Muscle layer of duodenum (tissue), 2 donors: ENCODE results near the gene CCL20.
"Not testable (repeated sequence)": the region's sequence is repeated elsewhere in the genome, so short reads cannot be mapped to it uniquely, and the experiment has no call there.

Experiments
- H3K27ac ChIP-seq: one replicate; pipeline ENCODE4 v1.7.0; 2013; ENCODE audit warnings: mild to moderate bottlenecking, low read length
- H3K27me3 ChIP-seq: one replicate; pipeline ENCODE4 v1.7.0; 2013; ENCODE audit warnings: low read depth, mild to moderate bottlenecking, control low read depth, low read length
- H3K36me3 ChIP-seq, 2 donors: one replicate each; pipeline ENCODE4 v1.7.0; 2013; ENCODE audit warnings: low read length in 2 of 2, control low read depth in 1 of 2, mild to moderate bottlenecking in 1 of 2; ENCODE audit not compliant: insufficient read depth in 2 of 2, control insufficient read depth in 1 of 2
- H3K4me1 ChIP-seq, 2 donors: one replicate each; pipeline ENCODE4 v1.7.0; 2013; ENCODE audit warnings: low read length in 2 of 2, mild to moderate bottlenecking in 2 of 2, control low read depth in 1 of 2, moderate library complexity in 1 of 2; ENCODE audit not compliant: insufficient read depth in 2 of 2, control insufficient read depth in 1 of 2
- H3K4me3 ChIP-seq, 2 donors: one replicate each; pipeline ENCODE4 v1.7.0; 2013; ENCODE audit warnings: low read length in 2 of 2, low read depth in 1 of 2, mild to moderate bottlenecking in 1 of 2
- H3K9me3 ChIP-seq, 2 donors: one replicate each; pipeline ENCODE4 v1.7.0; 2013; ENCODE audit warnings: low read length in 2 of 2, control low read depth in 1 of 2, mild to moderate bottlenecking in 1 of 2; ENCODE audit not compliant: control insufficient read depth in 1 of 2
- donor health status: healthy.

Gene CCL20

GRCh38 chr2:227782804-227783203 lies 30.8 kb upstream of the CCL20 start:
- Histone ChIP-seq H3K4me1 (no peaks in the 10 kb centered on the region), H3K27me3 (no peaks in the 10 kb centered on the region), H3K36me3 (no peaks in the 10 kb centered on the region), H3K4me3 (peak overlapping the region in 1 of 2 donors; percentile 7), H3K27ac (no peak overlapping the region), H3K9me3 (no peaks in the 10 kb centered on the region)

DNA sequence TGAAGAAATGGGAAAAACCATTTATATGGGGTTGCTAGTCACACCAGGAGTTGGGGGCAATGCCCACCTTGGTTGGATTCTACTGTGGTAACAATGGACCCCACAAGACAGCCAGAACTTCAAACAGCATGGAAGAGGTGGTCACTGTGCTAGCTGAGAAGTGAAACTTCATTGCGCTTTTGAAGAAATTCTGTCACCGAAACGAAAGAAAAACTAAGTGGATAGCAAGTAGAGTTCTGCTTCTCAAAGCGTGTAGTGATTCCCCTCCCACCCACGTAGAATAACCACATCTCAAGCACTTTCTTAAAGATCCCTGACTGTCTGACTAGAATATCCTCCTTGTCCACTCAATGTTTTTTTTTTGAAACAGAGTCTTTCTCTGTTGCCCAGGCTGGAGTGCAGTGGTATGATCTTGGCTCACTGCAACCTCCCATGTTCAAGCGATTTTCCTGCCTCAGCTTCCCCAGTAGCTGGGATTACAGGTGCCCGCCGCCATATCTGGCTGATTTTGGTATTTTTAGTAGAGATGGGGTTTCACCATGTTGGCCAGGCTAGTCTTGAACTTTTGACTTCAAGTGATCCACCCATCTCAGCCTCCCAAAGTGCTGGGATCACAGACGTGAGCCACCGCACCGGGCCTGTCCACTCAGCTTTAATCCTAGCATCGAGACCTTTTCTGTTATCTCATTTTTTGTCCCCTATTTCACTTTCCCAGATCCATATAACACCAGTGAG lies 30.1 kb upstream of the CCL20 start:
- H3K9me3 ChIP-seq = no peaks in the 10 kb centered on the region
- H3K4me3 ChIP-seq = peak overlapping the region in 1 of 2 donors; percentile 7
- H3K4me1 ChIP-seq = no peaks in the 10 kb centered on the region
- no peaks in the 10 kb centered on the region for H3K36me3 ChIP-seq
- no peaks in the 10 kb centered on the region for H3K27me3 ChIP-seq
- H3K27ac ChIP-seq = no peak overlapping the region

DNA sequence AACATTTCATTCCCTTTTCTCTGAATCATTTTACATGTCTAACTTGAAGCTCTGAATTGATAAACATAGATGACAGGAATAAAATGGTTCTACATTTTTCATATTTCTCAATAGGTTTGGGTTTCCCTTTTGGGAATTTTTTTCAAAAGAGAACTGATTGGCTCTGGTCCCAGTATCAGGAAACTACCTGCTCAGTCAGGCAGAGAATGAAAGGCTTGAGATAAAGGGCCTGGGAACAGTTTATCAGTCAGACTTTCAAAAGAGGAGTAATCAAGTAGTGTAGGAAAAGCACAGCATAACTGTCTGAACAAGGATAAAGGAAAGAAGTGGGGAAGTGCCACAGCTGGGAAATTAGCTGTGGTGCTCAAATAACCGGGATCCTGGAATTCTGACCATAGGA lies 28.3 kb upstream of the CCL20 start:
- H3K27me3 ChIP-seq = no peaks in the 10 kb centered on the region
- H3K4me1 ChIP-seq = no peaks in the 10 kb centered on the region
- H3K4me3 ChIP-seq = no peak overlapping the region
- no peaks in the 10 kb centered on the region for H3K9me3 ChIP-seq
- no peaks in the 10 kb centered on the region for H3K36me3 ChIP-seq
- no peak overlapping the region for H3K27ac ChIP-seq

- Histone ChIP-seq H3K9me3 (no peaks in the 10 kb centered on the region), H3K4me1 (no peaks in the 10 kb centered on the region), H3K36me3 (no peaks in the 10 kb centered on the region), H3K4me3 (no peak overlapping the region), H3K27ac (no peak overlapping the region), H3K27me3 (no peaks in the 10 kb centered on the region)
Observed at GRCh38 chr2:227788561-227789018, 25.1 kb upstream of the CCL20 start.

DNA sequence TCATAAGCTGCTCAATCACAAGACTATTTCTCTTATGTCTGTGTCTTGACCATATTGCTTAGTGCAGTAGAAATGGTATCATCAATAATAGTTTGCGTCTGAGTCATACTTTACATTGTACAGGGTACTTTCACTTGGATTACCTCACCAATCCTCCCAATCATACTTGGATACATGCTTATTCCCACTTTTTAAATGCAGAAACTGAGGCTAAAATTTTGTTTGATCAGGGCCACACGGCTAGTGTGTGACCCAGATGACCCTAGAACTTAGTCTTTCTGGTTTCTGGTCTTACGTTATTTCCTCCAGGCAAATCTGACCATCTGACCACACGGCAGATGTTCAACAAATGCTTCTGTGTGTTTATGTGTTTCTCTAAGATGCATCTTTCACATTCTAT lies 23.8 kb upstream of the CCL20 start:
- no peaks in the 10 kb centered on the region for H3K27me3 ChIP-seq
- no peak overlapping the region for H3K27ac ChIP-seq
- H3K4me1 ChIP-seq = no peaks in the 10 kb centered on the region
- H3K9me3 ChIP-seq = no peaks in the 10 kb centered on the region
- no peak overlapping the region for H3K4me3 ChIP-seq
- H3K36me3 ChIP-seq = no peaks in the 10 kb centered on the region

- Histone ChIP-seq H3K27me3 (no peaks in the 10 kb centered on the region), H3K4me1 (no peaks in the 10 kb centered on the region), H3K9me3 (no peaks in the 10 kb centered on the region), H3K27ac (no peak overlapping the region), H3K4me3 (no peak overlapping the region), H3K36me3 (no peaks in the 10 kb centered on the region)
Observed at GRCh38 chr2:227793148-227793712, 20.4 kb upstream of the CCL20 start.

DNA sequence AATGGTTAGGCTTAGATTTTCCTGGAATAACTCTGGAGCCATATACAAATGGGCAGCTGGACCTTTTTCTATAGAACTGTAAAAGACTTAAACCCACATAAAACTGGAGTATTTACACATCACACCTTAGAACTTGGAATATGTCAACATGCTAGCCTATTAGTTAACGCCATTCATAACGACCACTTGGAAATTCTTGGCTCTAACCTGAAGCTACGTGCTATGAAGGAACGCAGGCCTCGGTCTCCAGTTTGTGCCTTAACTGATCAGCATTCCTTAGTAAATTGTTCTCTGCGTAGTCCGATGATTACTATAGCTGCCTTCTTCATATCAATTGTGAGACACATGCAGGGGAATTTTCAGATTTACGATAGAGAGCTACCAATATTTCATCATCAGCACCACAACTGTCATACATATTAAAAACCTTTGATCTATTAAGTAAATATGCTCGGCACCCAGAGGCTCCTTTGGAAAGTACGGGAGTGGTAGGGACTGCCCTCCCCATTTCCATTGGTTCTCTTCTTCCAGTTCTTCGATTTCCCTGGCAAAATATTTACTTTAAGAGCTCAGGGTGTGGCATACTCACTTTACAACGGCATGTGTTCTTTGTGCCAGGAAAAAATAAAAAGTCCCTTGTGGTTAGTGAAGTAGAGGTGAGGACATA lies 17.5 kb upstream of the CCL20 start:
- Histone ChIP-seq H3K27ac (peak overlapping the region; percentile 42), H3K4me3 (no peak overlapping the region), H3K9me3 (no peaks in the 10 kb centered on the region), H3K36me3 (no peaks in the 10 kb centered on the region), H3K27me3 (no peaks in the 10 kb centered on the region), H3K4me1 (no peaks in the 10 kb centered on the region)

- H3K27me3 ChIP-seq, H3K27ac ChIP-seq, H3K4me3 ChIP-seq, H3K9me3 ChIP-seq, H3K4me1 ChIP-seq, H3K36me3 ChIP-seq: not testable (repeated sequence)
Observed at GRCh38 chr2:227796768-227797167, 16.9 kb upstream of the CCL20 start.

- Histone ChIP-seq H3K4me3 (no peak overlapping the region), H3K9me3 (no peaks in the 10 kb centered on the region), H3K27ac (peak overlapping the region; percentile 45), H3K27me3 (no peaks in the 10 kb centered on the region), H3K4me1 (no peaks in the 10 kb centered on the region), H3K36me3 (no peaks in the 10 kb centered on the region)
Observed at GRCh38 chr2:227799202-227799601, 14.4 kb upstream of the CCL20 start.

DNA sequence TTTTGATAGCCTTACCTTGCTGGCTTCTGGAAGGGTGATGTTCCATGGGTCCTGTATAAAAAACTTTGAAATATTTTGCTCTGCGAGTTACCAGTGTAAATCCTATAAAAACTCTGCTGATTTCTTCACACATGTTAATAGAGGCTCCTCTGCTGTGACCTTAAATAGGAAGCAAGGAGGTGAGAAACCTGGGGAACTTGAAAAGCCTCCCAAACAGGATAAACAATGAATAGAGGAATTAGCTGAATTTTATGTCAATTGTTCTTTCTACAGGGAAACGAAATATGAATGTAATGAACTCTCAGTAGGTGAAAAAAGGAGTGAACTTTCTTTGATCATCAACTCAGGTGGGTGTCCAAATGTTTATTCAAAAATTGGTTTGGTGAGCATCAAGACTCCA lies 10.8 kb upstream of the CCL20 start:
- no peaks in the 10 kb centered on the region for H3K36me3 ChIP-seq
- no peaks in the 10 kb centered on the region for H3K4me1 ChIP-seq
- no peak overlapping the region for H3K27ac ChIP-seq
- no peak overlapping the region for H3K4me3 ChIP-seq
- no peaks in the 10 kb centered on the region for H3K27me3 ChIP-seq
- H3K9me3 ChIP-seq = no peaks in the 10 kb centered on the region

DNA sequence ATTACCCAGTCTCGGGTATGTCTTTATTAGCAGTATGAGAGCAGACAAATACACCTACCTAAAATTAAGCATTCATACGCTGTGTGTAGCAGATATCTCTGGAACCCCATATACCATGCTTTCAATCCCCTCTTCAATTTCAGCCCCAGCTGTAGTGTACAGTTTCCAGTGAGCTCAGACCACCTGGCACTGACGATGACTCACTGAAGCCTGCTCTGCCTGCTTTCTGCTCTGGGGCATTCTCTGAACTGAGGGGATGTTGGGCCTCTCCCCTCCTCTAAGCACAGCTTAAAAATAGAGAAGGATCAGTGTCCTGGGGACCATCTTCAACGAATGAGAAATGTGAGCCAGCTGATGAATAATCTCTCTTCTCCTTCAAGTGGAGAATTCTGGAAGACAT lies 8.7 kb upstream of the CCL20 start:
- Histone ChIP-seq H3K27me3 (no peaks in the 10 kb centered on the region), H3K36me3 (no peaks in the 10 kb centered on the region), H3K27ac (no peak overlapping the region), H3K4me3 (no peak overlapping the region), H3K4me1 (no peaks in the 10 kb centered on the region), H3K9me3 (no peaks in the 10 kb centered on the region)
